HTERT RPE-1 (cell line): ENCODE data around the gene IMPG2.

Experiments used
- in situ Hi-C: fragments of 300-500 bp; cut with MboI; formaldehyde crosslinking; loops from 4 replicates; pipeline ENCODE4 v1.14.3; 2020; ENCODE audit warnings: low sequenced_read_pairs

Gene IMPG2

DNA sequence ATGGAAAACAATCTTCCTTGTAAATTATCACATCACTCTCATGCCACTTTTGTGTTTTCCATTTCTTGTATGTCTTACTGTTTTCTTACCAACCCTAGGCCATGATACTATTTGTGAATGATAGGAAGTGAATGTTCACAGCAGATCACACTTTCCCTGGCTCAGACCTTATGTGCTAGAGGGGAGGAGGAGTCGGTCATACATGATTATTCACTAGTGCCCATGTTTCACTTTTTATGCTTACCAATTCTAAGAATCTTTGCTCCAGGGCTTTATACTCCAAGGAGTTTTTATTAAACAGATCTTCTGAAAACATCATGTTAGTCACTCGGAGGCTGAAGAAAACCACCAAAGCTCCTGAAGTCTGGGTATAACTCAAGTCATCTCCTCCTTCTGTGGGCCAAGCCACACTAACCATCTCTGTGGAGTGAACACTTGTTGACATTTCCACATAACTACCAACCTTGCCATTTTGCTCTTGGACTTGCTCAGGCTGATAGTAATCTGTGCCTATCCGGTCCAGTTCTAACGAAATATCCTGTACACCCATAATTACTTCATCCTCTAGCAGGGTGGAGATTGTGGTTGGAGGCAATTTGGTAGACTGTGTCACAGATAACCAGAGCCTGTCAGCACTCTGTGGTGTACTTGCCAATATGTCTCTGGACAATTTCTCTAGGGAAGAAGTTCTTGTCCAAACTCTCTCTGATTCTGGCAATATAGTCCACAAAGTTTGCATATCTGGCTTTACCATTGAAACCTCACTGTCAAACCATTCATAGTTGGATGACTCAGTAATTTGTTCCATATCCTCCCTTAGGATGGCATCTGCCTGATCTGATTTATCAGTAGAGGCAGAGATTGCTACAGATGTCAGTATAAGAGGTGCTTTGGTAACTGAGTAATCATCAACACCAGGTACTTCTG is 76.8 kb downstream of the IMPG2 start:
- in situ Hi-C loops, result no loop called here

DNA sequence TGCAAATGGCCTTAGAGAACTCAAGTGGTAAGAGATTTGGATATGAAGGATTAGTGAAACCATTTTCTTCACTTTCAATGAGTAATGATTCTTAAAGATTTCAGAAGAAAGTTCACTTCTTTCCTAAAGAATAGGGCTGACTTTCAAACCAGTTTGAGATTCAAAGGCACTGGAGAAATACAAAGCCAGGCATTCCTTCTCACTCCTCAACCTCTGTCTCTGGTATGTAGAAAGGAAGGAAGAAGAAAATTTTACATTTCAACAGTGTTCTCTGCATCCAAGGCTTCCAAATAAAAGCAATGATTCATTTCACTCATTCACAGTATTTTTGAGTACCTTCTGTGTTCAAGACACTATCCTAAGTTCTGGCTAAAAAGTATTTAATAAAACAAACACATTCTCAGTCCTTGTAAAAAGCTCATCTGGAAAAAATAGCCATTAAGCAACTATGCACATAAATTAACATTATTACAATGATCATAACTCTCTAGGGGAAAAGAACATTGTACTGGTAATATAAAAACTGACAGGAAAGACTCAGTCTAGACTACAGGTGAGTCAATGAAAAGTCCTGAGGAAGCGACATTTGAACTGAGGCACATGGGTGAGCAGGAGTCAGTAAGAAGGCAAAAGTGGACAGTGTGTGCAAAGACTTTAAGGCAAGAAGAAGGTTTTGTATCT is 79.5 kb downstream of the IMPG2 start:
- in situ Hi-C loops, result no loop called here

DNA sequence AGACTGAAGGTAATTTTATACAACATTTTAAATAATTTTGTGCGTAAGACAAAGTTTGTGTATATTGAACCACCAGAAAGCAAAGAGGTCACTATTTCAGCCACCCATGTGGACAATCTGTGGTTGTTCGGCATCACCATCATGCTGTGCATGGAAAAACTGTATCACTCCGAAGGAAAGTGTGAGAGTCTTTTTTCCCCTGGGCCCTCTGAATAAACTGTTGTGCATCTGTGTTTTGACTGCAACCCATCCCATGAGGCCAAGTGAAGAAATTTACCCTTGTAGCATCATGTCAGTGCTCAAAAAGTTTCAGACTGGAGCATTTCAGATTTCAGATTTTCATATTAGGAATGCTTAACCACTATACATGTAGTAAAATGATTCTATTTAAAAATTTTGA is 85.3 kb downstream of the IMPG2 start:
- in situ Hi-C loops, result no loop called here

DNA sequence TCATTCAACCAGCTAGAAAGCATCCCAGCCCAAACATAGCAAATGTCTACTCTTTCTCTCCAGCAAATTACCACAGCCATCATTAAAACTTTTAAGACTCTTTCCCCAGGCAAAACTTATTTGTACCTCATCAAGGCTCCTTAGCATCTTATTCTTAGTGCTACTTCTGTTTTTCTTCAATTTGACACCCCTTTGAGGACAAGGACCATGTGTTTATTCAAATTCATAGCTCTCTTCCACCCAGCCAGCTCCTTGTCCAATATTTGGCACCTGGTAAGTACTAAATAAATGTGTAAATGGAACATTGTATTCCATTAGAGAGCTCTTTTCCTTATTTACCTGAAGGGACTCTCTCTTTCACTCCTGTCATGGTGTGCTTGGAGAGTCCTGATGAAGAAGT is 89.8 kb downstream of the IMPG2 start:
- in situ Hi-C loops, result no loop called here

DNA sequence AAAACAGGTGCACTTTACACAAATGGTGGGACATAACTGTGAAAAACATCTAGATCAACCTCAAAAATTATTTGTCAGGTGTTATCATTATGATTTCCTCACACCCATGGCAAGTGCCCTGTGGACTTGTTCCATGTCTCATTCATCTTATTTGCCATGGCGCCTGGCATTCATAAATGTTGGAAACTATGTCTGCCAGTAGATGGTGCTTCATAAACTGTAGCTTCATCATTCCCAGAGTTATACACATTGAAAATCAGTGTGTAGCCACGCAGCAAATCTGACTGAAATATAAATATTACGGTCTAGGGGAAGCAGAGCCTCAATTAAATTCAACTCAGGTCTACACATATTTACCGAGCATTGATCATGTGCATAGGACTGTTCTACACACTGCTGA is 90.7 kb downstream of the IMPG2 start:
- in situ Hi-C loops, result no loop called here

DNA sequence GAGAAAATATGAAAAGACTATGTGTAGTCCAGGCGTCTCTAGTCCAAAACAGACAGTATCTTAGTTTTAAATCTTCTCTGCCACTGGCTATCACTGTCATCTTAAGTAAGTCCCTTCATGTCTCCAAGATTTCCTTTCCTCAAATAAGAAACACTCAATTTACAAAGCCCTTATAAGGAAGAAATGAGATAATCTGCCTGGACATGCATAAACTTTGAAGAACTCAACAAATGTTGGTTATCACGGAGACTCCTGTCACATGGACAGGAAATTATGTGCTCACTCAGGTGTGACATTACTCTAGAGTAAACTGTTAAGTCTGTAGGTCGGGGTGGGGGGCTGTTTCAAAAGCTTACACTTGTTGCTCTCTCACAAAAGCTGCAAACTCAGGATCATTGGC is 91.9 kb downstream of the IMPG2 start:
- in situ Hi-C loops, result no loop called here

DNA sequence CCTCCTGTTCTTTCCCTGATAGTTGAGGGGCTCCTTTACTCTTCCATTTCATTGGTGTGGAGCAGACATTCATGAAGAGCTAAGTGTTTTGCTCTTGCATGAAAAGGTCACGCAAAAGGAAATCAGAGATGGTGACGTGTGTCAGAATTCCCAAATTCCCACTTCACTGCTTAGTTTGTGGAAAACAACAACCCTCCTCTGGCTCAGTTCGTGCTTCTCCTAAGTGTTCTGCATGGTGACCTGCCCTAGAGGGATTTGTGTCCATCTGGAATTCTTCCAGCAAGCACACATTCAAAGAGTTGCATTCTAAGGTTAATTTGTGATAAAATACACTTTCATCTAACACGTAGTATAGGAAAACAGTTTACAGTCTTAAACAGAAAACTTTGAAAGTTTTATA is 95.6 kb downstream of the IMPG2 start:
- in situ Hi-C loops, result no loop called here

DNA sequence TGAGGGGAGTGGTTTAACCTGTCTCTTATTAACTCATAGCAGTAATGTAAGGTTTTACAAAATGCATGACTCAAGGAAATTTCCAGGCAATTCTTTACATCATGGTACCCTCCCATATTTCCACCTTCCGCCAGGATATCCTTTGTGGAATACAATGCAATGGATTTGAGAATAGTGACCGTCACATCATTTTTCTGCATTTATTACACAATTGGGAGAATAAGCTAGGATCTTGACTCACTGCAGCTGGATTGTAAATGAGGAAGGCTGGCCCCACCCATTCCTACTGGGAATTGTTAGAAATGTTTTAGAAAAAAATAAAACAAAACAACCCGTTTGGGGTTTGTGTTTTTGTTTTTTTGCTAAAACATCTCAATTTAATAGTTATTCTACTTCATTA is 97.4 kb downstream of the IMPG2 start:
- in situ Hi-C loops, result no loop called here

DNA sequence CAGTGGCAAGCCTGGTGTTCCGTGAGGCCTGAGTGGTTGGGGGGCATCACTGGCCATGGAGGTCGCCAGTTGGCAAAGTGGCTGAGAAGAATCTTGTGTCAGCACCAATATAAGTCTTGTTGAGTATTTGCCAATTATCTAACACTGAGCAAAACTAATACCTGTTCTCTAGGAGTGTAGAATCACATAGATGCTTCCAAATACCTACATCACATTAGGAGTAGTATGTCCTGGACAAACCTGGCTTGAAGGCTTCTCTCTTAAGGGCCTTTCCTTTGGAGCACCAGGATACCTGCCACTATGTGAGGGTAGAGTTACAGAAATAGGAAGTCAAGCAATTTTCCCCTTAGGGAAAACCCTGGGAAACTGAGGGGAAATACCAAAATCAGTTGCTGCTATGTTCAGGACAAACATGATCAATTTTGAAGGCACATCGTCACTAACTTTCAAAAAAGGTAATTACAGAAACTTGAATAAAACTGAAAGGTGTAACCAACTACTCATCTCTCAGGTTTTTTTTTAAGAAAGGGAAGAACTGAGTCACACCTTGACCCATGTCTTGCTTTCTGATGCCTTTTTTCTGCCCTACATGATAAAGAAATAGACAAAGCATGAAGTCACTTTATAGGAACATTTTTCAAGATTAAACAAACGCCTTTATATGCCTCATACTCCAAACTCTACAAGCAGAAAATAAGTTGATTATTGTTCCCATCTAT is 100.4 kb downstream of the IMPG2 start:
- in situ Hi-C loops, result no loop called here

DNA sequence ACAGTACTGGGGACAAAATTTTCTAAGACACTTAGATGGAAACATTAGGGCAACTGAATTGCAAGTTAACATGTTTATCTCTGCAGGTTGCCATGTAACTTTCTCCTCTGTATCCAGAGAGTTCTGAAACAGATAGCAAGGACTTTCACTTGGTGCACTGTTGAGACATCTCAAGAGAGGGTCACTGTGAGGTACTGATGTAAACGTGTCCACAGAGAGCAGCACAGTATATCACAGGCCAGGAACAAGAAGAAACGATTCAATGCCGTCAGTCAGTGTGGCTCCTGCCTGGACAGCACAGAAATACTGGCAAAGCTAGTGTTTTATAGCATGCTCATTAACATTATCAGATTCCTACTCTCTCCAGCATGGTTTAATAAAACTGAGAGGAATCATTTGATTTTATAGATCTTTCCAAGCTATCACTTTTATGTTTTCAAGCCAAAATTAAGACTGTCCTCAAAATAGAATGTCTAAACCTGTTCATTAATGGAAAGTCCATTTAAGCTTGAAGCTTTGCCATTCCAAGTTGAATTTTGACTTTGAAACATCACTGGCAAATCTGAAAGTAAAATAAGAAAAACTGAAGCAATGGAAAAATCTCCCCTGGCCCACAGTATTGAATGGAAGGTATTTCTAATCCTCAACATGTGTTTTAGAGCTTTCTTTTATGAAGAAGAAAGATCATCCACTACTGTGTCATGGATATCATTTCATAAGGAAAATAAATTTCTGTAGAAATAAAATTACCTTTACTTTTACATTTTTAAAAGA is 102.7 kb downstream of the IMPG2 start:
- in situ Hi-C loops, result no loop called here

DNA sequence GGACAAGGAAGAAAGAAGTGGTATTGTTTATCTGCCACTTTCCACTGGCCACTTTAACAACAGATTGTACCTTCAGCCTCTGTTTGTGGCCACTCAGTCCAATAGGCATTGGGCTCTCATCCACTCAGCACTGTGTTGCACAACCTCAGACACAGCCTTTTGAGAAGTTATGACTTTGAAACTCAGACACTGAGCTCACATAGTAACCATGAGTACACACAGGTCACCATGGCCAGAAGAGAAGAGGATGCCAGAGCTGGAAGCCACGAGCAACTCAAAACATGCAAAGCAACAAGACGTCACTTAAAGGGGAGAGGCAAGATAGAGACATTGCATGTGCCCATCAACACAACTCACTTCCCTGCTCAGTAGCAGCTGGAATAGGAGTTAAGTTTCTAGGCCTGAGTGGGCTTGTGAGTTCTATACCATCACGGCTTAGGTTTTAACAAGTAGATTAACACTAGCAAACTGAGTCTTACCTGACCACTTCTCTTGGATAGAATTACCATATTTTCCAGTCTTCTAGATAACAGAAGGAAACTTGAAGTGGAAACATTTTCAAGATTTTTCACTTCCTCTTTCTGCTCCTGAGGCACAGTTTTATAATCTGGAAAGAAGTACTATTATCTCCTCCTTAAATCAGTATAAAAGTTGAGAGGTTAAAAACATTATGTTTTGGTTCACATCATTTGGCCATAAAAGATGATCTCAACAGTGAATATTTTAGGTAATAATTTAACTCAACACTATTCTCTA is 103.5 kb downstream of the IMPG2 start:
- in situ Hi-C loops, result no loop called here

DNA sequence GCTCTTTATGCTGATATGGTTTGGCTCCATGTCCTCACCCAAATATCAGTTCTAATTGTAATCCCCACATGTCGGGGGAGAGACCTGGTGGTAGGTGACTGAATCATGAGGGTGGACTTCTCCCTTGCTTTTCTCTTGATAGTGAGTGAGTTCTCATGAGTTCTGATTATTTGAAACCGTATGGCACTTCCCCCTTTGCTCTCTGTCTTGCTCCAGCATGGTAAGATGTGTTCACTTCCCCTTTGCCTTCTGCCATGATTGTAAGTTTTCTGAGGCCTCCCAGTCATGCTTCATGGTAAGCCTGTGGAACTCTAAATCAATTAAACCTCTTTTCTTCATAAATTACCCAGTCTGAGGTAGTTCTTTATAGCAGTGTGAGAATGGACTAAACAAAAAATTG is 107.6 kb downstream of the IMPG2 start:
- in situ Hi-C loops, result no loop called here

DNA sequence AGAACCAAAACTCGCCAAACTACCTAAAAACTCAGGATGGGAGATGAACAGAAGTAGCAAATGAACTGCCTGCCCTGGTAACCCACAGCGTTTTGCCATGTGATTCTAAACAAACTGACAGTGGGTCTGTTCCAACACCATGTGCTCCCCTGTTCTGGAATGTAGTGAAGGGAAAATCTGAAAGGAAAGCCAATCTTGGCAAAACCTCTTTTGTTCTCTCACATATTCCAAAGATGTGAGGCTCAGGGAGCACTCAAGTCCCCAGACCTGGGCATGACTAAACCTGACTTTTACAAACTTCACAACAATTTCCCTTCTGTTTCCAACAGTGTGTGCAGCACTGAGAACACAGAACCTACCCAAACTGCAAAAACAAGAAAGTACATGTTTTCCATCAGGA is 116.1 kb downstream of the IMPG2 start:
- in situ Hi-C loops, result no loop called here

DNA sequence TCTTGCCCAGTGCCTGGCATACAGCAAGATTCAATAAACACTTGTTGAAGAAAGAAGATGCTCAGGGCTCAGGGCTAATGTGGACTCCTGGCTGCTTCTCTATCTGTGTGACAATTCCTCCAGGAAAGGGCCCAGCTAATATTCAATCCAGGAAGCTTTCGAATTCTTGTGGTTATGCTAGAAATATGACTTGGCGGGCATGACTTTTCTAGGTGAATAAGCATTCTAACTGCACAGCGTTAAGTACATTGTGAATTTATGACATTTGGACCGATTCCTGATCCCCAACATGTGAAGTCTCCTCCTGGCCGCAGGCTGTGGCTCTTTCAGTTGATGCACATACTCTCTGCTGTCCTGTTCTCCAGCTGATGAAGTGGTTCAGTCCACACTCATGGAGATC is 117.0 kb downstream of the IMPG2 start:
- in situ Hi-C loops, result no loop called here

DNA sequence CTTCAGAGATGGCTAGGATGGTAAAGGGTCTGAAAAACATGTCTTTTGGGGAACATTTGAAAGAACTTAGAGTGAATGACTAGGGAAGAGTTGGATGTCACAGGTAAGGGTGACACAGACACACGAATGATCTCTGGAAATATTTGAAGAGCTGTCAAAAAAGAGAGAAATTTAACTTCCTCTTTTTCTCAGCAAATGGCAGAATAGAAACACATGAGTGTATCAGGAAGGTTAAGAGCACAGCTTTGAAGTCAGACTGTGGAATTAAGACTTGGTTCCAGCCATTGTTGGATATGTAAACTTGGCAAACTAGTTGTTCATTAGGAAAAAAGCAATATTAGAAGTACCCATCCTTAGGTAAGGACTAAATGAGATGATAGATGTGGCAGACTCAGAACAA is 117.7 kb downstream of the IMPG2 start:
- in situ Hi-C loops, result no loop called here

DNA sequence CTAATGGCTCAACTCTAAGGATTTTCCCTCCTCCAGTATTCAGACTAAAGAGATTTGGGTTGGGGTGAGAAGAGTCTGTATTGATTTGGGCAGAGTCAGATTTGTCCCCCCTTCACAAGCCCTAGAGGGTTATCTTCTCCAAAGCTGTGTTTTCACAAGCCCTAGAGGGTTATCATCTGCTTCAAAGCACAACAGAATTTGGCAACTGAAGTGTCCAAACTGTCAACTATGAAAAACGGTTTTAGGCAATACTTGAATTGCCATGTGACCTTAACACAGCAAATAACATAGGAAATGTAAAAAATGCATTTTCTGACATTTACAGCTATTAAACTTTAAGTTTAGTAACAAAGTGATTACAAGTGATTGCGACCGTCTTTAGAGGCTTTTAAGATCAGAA is 119.9 kb downstream of the IMPG2 start:
- in situ Hi-C loops, result no loop called here

DNA sequence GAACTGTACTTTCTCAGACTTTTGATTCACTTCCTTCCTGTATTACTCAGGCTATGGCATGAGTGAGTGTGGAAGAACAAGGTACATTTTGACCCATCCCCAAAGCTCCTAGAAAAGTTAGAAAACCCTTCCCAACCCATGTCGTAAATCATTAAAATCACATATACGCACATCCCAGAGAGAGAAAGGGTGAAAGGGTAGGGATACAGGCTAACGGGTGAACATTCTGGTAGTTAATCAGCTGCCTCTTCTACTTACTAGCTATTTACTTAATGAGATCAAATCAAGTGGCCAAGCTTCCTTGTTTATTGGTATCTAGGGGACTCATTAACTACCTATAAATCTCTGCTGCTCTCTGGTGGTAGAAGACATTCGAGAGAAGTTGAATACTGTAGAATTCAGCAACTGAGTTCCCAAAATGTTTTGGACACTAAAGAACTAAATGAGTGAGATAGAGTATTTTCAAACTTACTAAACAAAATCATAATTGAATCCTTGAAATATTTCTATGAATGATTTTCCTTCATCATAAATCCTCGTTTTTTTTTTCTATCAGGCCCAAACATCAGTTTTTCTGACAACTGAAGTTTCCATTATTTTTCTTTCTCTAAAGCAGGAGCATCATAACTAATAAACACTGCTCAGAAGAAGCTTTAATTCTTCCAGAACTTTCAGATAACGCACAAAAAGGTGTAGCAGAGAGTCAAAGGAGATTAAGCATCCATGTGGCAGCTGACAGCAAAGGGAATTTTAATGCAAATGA is 124.2 kb downstream of the IMPG2 start:
- in situ Hi-C loops, result no loop called here

DNA sequence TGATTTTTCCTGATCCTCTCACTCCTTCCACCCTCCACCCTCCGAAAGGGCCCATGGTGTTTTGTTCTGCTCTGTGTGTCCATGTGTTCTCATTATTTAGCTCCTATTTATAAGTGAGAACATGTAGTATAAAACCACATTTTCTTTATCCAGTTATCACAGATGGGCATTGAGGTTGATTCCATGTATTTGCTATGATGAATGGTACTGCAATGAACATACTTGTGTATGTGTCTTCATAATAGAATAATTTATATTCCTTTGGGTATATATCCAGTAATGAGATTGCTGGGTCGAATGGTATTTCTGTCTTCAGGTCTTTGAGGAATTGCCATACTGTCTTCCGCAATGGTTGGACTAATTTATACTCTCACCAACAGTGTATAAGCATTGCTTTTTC is 126.0 kb downstream of the IMPG2 start:
- in situ Hi-C loops, result no loop called here

DNA sequence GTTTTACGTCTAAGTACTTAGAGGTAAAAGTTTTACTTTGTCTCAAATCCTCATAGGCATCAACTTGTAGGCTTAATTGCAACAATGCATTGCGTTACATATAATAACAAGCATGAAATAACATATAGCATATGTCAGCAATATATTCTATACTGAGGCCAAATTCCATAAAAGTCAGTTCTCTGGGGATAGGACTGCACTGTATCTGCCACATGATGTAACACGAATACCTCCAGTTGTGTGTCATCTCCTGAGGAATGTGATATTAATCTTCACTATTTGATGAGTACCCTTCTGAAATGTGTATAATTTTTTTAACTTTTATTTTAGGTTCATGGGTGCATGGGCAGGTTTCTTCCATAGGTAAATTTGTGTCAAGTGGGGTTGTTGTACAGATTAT is 126.4 kb downstream of the IMPG2 start:
- in situ Hi-C loops, result no loop called here

DNA sequence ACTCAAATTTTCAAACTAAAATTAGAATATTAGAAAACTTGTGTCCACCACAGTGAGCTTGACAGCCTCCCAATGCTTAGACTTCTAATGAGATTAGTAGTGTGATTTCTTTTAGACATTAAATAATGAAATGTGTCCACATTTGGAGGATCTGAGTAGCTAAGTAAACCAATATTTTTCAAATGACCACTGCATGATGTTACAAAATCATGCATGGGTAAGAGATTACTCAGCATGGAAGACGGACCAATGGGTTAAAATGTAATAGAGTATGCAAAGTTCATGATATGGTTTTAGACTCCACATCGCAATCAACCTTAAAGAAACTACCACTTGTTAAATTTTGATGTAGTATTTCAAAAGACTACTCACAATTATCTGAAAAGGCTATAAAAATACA is 130.6 kb downstream of the IMPG2 start:
- in situ Hi-C loops, result no loop called here
